Stimulated activated CD4-positive, alpha-beta T cell treated with anti-CD3 and anti-CD28 coated beads, Interleukin-4, amount 100 ng/mL, for 48 hours (primary cell): Measurements from ENCODE around the gene SPATA31E1.
"Not testable (repeated sequence)": the region's sequence is repeated elsewhere in the genome, so short reads cannot be mapped to it uniquely, and the experiment has no call there.

Source experiments
- DNase-seq, 2 donors: peaks; one replicate each; pipeline ENCODE4 v3.0.0-alpha.2; 2020; ENCODE audit warnings: low read depth in 2 of 2

SPATA31E1 gene

GRCh38 chr9:87934444-87934843 is 51.8 kb downstream of the SPATA31E1 start:
- DNase-seq = not testable (repeated sequence)

- DNase-seq = not testable (repeated sequence)
These were observed 54.7 kb downstream of the SPATA31E1 start for GRCh38 chr9:87937352-87937751.

GRCh38 chr9:87937918-87938317 is 55.2 kb downstream of the SPATA31E1 start:
- not testable (repeated sequence) for DNase-seq

- not testable (repeated sequence) for DNase-seq
These were observed 55.7 kb downstream of the SPATA31E1 start for GRCh38 chr9:87938336-87938735.
